Neutrophil (primary cell): ENCODE results near the gene NBEA.

Source experiments
- H3K27ac ChIP-seq: fragments of 200-600 bp; sonication (generic); 2 replicates; pipeline ENCODE4 v1.5.1; 2016; ENCODE audit warnings: mild to moderate bottlenecking, moderate library complexity
- H3K27me3 ChIP-seq: fragments of 200-600 bp; sonication (generic); 2 replicates; pipeline ENCODE4 v1.6.0; 2016; ENCODE audit warnings: mild to moderate bottlenecking
- H3K36me3 ChIP-seq: fragments of 200-600 bp; sonication (generic); 2 replicates; pipeline ENCODE4 v1.5.1; 2017
- H3K4me1 ChIP-seq, 2 experiments: fragments of 200-600 bp in 1 of 2; sonication (generic) in 1 of 2; 1 replicate in 1 of 2; 2 replicates in 1 of 2; pipeline versions ENCODE4 v1.5.1 to v1.6.1; 2013 to 2016; ENCODE audit warnings: low read depth in 1 of 2, low read length in 1 of 2, mild to moderate bottlenecking in 1 of 2, moderate library complexity in 1 of 2; ENCODE audit not compliant: control insufficient read depth in 1 of 2, insufficient read depth in 1 of 2
- H3K4me3 ChIP-seq, 2 experiments: fragments of 200-600 bp in 1 of 2; sonication (generic) in 1 of 2; 1 replicate in 1 of 2; 2 replicates in 1 of 2; pipeline ENCODE4 v1.5.1; 2013 to 2016; ENCODE audit warnings: low read depth in 1 of 2, low read length in 1 of 2, mild to moderate bottlenecking in 1 of 2, moderate library complexity in 1 of 2
- H3K9me3 ChIP-seq: fragments of 200-600 bp; sonication (generic); 2 replicates; pipeline ENCODE4 v1.5.1; 2016
- TF ChIP-seq, protein P1 (sequence below): fragments of 200-600 bp; sonication (generic); IDR thresholded peaks from 2 replicates; pipeline ENCODE4 v1.5.1; 2016; ENCODE audit warnings: antibody characterized with exemption

NBEA gene

DNA sequence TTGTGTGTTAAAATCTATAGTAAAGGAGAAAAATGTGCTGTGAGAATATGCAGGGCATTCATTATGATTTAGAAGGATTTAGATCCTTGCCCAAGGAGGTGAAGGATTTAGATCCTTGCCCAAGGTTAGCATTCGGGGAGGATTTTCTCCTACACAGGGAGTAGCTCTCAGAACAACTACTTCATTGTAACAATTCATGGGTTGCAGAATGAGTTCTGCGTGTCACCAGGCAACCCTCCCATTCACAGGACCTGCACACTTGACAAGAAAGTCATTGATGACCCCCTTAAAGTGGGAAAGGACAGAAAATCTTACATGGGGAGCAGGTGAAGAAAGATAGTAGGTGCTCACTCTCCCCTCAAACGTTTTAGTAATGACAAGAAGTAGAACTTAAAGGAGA is 701.6 kb downstream of the NBEA start:
- H3K36me3 ChIP-seq: no peaks in the 10 kb centered on the region
- H3K27me3 ChIP-seq: no peaks in the 10 kb centered on the region
- no peaks in the 10 kb centered on the region for H3K9me3 ChIP-seq
- TF ChIP-seq, protein P1, sequence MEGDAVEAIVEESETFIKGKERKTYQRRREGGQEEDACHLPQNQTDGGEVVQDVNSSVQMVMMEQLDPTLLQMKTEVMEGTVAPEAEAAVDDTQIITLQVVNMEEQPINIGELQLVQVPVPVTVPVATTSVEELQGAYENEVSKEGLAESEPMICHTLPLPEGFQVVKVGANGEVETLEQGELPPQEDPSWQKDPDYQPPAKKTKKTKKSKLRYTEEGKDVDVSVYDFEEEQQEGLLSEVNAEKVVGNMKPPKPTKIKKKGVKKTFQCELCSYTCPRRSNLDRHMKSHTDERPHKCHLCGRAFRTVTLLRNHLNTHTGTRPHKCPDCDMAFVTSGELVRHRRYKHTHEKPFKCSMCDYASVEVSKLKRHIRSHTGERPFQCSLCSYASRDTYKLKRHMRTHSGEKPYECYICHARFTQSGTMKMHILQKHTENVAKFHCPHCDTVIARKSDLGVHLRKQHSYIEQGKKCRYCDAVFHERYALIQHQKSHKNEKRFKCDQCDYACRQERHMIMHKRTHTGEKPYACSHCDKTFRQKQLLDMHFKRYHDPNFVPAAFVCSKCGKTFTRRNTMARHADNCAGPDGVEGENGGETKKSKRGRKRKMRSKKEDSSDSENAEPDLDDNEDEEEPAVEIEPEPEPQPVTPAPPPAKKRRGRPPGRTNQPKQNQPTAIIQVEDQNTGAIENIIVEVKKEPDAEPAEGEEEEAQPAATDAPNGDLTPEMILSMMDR: no peak
- no peak overlapping the region for H3K4me3 ChIP-seq
- H3K4me1 ChIP-seq: no peaks in the 10 kb centered on the region
- H3K27ac ChIP-seq: no peak overlapping the region

DNA sequence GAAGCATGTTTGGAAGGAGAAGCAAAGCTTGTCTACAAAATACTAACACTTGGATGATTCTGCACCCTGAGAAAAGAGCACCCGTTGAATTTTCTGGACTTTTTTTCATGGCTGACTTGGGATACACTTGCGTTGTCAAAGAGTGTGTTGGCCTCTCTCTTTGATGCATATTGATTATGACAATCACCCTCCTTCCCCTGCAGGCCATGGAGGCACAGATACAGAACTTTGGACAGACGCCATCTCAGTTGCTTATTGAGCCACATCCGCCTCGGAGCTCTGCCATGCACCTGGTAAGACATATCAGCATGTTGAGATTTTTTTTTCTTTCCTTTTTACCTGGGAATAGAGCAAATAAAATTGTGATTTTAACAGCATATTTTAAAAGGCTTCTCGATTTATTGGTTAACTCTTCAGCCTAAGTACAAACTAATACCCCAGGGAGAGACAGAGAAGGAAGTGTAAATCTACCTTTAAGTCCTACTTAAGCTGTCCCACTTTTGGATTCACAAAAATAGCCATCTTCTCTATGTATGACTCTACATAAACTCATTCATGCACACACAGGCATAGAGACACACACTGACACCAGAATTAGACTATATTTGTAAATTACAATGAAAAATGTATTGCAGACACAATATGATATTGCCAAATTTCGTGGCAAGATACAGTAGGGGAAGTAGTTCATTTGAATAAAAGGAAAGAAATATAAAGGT is 704.1 kb downstream of the NBEA start:
- Histone ChIP-seq H3K4me1 (no peaks in the 10 kb centered on the region), H3K9me3 (no peaks in the 10 kb centered on the region), H3K4me3 (no peak overlapping the region), H3K36me3 (no peaks in the 10 kb centered on the region), H3K27me3 (no peaks in the 10 kb centered on the region), H3K27ac (no peak overlapping the region)
- TF ChIP-seq, protein P1: no peak

DNA sequence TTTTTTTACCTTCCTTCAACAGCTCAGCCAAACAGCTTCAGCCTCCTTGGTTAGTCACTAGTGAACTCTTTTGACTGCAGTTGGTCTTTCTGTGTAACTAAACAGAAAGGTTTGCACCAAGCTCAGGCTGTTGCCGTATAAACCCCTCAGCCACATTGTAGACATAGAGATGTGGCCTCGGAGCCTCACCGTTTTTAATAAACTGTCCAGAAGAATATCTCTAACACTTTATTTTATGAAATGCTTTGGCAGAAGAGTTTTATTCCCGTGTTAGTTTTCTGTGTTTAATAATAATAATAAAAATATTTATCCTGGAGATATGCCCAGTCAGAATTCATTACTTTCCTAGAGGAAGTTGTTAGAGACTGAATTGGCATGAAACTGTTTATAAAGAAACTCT is 706.1 kb downstream of the NBEA start:
- Histone ChIP-seq H3K27me3 (no peaks in the 10 kb centered on the region), H3K9me3 (no peaks in the 10 kb centered on the region), H3K4me3 (no peak overlapping the region), H3K4me1 (no peaks in the 10 kb centered on the region), H3K27ac (no peak overlapping the region), H3K36me3 (no peaks in the 10 kb centered on the region)
- TF ChIP-seq, protein P1: no peak

DNA sequence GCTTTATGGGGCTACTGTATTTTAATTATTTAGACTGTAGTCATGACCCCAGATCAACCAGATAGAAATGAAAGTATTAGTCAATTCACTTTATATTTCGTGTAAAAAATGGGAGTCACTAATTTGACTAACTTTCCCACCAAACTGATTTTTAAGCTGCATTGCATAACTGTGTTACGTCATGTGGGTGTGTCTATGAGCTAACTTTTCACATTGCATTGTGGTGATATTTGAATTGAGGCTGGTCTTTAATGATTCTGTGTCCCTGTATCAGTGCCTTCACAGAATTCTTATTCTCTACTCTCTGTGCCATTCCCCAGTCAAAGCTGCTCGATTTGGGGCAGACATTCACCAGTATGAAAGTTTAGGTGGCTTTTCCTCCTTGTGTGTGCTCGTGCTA is 707.1 kb downstream of the NBEA start:
- no peaks in the 10 kb centered on the region for H3K27me3 ChIP-seq
- no peaks in the 10 kb centered on the region for H3K9me3 ChIP-seq
- H3K27ac ChIP-seq: no peak overlapping the region
- H3K4me3 ChIP-seq: no peak overlapping the region
- no peaks in the 10 kb centered on the region for H3K4me1 ChIP-seq
- TF ChIP-seq, protein P1: no peak
- no peaks in the 10 kb centered on the region for H3K36me3 ChIP-seq

DNA sequence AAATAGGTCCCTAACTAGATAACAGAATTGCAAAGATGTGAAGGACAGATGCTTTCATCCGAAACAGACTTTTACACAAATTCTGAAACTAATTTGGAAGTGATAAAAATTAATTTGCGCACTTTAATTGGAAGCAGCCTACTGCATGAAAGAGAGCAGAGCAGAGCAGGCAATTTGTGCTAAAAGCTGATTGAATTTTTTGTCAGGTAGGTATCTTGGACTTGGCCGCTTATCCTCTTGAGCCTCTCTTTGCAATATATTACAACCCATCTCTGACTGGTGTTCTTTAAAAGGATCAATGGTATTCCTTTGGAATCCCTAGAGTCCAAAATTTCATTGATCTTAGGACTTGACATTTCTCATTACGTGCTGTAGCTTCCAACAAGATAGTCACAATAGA is 717.7 kb downstream of the NBEA start:
- Histone ChIP-seq H3K4me3 (no peak overlapping the region), H3K27me3 (no peaks in the 10 kb centered on the region), H3K36me3 (no peaks in the 10 kb centered on the region), H3K4me1 (no peaks in the 10 kb centered on the region), H3K27ac (no peak overlapping the region), H3K9me3 (no peaks in the 10 kb centered on the region)
- TF ChIP-seq, protein P1: no peak
